Esophagus muscularis mucosa (tissue), 4 donors: ENCODE results near the gene PLPPR2. TPM values are rescaled to one million over a fixed set of nuclear protein-coding genes. Genes with fewer than 3 reads are reported as not detected.

Experiments
- DNase-seq: peaks from one replicate; pipeline ENCODE4 v3.0.0-alpha.2; 2017; ENCODE audit errors: extremely low spot score
- H3K27ac ChIP-seq, 4 donors: fragments of 200-600 bp; sonication (generic); replicated peaks in 1 of 4; 1 replicate in 3 of 4; 2 replicates in 1 of 4; pipeline ENCODE4 v1.5.1; 2016 to 2019; ENCODE audit warnings: mild to moderate bottlenecking in 1 of 4
- H3K27me3 ChIP-seq, 4 donors: fragments of 200-600 bp; sonication (generic); one replicate each; pipeline versions ENCODE4 v1.5.1 to v1.6.0; 2016 to 2019
- H3K36me3 ChIP-seq, 4 donors: fragments of 200-600 bp; sonication (generic); one replicate each; pipeline ENCODE4 v1.5.1; 2016 to 2019
- H3K4me1 ChIP-seq, 4 donors: fragments of 200-600 bp; sonication (generic); one replicate each; pipeline ENCODE4 v1.5.1; 2016 to 2019
- H3K4me3 ChIP-seq, 4 donors: fragments of 200-600 bp; sonication (generic); 1 replicate in 2 of 4; 2 replicates in 2 of 4; pipeline ENCODE4 v1.5.1; 2016 to 2019; ENCODE audit warnings: mild to moderate bottlenecking in 4 of 4, moderate library complexity in 1 of 4
- H3K9me3 ChIP-seq, 4 donors: fragments of 200-600 bp; sonication (generic); 1 replicate in 3 of 4; 2 replicates in 1 of 4; pipeline ENCODE4 v1.5.1; 2016 to 2019
- EP300 ChIP-seq: sonication (generic); formaldehyde crosslinking; IDR thresholded peaks from one replicate; pipeline ENCODE4 v1.6.1; 2017; ENCODE audit warnings: antibody characterized with exemption
- POLR2A ChIP-seq: fragments of 450-650 bp; IDR thresholded peaks from one replicate; pipeline ENCODE4 v1.6.1; 2017; ENCODE audit warnings: antibody characterized with exemption, moderate library complexity, mild to moderate bottlenecking, low read depth
- POLR2AphosphoS5 ChIP-seq, 2 donors: sonication (generic); formaldehyde crosslinking; IDR thresholded peaks; one replicate each; pipeline ENCODE4 v1.6.1; 2017; ENCODE audit warnings: antibody characterized with exemption in 2 of 2
- WGBS: methylation state at CpG from one replicate; pipeline ENCODE4 v1.1.5; 2018; 5-methylcytosine and 5-hydroxymethylcytosine counted together
- intact Hi-C: fragments of 100-400 bp; cut with DNase I; formaldehyde crosslinking; loops from one replicate; pipeline ENCODE4 v1.15.1; 2023
- total RNA-seq, 4 donors: library from RNA; depleted of rRNA; stranded (reverse); fragments of >200 nt; gene quantifications; one replicate each; pipeline versions ENCODE4 v1.1.0 to v1.2.1, GENCODE V29; 2016
- TF ChIP-seq, protein P1 (sequence below), 3 experiments: fragments of 200-600 bp in 2 of 3; fragments of 450-650 bp in 1 of 3; sonication (generic) in 2 of 3; IDR thresholded peaks; one replicate each; pipeline ENCODE4 v1.5.1; 2017 to 2019; ENCODE audit warnings: antibody characterized with exemption in 3 of 3, mild to moderate bottlenecking in 2 of 3, moderate library complexity in 1 of 3

Gene PLPPR2
- total RNA-seq, 4 donors from 2014 or later = 32.0 to 49.8 (median 37.5) TPM

DNA sequence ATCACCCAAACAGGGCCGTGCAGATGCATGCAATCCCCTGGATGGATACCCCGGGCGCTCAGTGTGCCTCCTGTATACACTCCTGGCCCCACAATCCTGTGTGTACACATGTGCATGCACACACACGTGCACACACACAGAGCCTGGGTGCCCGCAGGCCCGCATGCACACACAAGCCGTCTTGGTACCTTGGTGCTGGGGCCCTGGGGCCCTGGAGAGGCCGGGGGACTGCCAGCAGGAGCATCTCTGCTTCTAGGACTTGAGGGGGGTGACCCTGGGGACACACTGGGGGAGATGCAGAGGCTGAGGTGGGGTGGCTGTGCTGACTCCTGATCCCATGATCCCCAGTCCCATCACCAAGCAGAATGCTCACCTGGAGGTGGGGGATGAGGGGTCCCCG, 44.4 kb downstream of the PLPPR2 start:
- no peak overlapping the region for H3K4me3 ChIP-seq
- no peak for DNase-seq
- peaks cover 0 to 10% (median 0%) of the 10 kb centered on the region in 4 donors for H3K27me3 ChIP-seq
- WGBS = 90% methylated on average over 5 of the region's 9 CpGs
- no peaks in the 10 kb centered on the region for H3K9me3 ChIP-seq
- intact Hi-C loops = no loop called here
- TF ChIP-seq POLR2A (no peak), POLR2AphosphoS5 (IDR thresholded peaks at IDR 0.05) (no peak), EP300 (no peak)
- TF ChIP-seq, protein P1, sequence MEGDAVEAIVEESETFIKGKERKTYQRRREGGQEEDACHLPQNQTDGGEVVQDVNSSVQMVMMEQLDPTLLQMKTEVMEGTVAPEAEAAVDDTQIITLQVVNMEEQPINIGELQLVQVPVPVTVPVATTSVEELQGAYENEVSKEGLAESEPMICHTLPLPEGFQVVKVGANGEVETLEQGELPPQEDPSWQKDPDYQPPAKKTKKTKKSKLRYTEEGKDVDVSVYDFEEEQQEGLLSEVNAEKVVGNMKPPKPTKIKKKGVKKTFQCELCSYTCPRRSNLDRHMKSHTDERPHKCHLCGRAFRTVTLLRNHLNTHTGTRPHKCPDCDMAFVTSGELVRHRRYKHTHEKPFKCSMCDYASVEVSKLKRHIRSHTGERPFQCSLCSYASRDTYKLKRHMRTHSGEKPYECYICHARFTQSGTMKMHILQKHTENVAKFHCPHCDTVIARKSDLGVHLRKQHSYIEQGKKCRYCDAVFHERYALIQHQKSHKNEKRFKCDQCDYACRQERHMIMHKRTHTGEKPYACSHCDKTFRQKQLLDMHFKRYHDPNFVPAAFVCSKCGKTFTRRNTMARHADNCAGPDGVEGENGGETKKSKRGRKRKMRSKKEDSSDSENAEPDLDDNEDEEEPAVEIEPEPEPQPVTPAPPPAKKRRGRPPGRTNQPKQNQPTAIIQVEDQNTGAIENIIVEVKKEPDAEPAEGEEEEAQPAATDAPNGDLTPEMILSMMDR (IDR thresholded peaks at IDR 0.05) = no peak
- no peak overlapping the region for H3K27ac ChIP-seq
- H3K36me3 ChIP-seq = peaks cover 0 to 11% (median 0%) of the 10 kb centered on the region in 4 donors
- no peaks in the 10 kb centered on the region for H3K4me1 ChIP-seq

DNA sequence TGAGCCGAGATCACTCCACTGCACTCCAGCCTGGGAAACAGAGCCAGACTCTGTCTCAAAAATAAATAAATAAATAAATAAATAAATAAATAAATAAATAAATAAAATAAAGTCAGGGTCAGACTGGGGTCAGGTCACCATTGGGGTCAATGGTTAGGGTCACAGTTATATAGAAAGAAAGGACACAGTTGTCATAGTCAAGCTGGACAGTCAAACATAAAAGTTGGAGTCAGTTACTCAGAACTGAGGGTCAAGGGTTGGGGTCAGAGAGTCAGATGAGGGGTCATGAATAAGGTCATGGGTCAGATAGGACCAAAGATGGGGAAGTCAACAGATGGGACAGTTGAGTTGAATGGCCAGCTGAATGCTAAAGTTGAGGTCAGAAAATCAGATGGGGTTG, 45.6 kb downstream of the PLPPR2 start:
- H3K4me3 ChIP-seq = no peak overlapping the region
- no peak for DNase-seq
- WGBS = 77% methylated on average over 1 of the region's 1 CpG
- H3K27me3 ChIP-seq = peaks cover 0 to 10% (median 0%) of the 10 kb centered on the region in 4 donors
- H3K9me3 ChIP-seq = no peaks in the 10 kb centered on the region
- no peak overlapping the region for H3K27ac ChIP-seq
- TF ChIP-seq POLR2AphosphoS5 (IDR thresholded peaks at IDR 0.05) (no peak), EP300 (no peak), POLR2A (no peak)
- TF ChIP-seq, protein P1 (IDR thresholded peaks at IDR 0.05) = no peak
- peaks cover 0 to 11% (median 0%) of the 10 kb centered on the region in 4 donors for H3K36me3 ChIP-seq
- intact Hi-C loops = no loop called here
- no peaks in the 10 kb centered on the region for H3K4me1 ChIP-seq

DNA sequence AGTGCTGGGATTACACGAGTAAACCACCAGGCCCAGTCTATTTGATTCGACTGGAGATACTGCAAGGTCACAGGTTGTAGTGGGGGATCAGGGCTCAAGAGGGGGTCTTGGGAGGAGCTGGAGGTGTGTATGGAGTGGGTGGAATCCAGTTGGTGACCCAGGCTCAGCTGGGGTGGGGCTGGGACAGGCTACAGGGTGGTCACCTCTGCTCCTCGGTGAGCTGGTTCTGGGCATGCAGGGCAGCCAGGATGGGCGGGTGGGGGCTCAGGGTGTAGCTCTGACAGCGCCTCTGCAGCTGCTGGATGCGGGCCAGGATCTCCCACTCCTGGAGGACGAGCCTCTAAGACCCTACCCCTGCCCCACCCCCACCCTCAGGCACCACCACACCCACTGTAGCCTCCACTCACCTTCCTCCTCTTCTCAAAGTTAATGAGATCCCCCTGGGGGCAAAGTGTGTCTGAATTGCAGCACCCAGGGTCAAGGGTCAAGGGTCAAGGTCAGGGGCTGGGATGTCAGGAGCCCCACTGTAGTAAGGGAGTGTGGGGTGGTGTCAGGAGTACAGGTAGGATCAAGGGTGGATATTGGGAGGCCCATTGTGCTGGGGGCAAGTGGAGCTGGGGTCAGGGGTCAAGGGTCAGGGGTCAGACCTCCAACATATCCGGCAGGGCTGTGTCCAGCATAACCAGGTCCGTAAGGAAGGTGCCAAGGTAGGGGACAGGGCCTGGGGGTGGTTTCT, 46.7 kb downstream of the PLPPR2 start:
- 73% methylated on average over 9 of the region's 9 CpGs for WGBS
- no peaks in the 10 kb centered on the region for H3K9me3 ChIP-seq
- peaks cover 0 to 6% (median 6%) of the 10 kb centered on the region in 4 donors for H3K4me1 ChIP-seq
- TF ChIP-seq POLR2A = no peak
- TF ChIP-seq POLR2AphosphoS5 (IDR thresholded peaks at IDR 0.05) = no peak
- no peak for TF ChIP-seq EP300
- TF ChIP-seq, protein P1 (IDR thresholded peaks at IDR 0.05) = no peak
- peaks cover 0 to 18% (median 0%) of the 10 kb centered on the region in 4 donors for H3K27me3 ChIP-seq
- no peak for DNase-seq
- H3K36me3 ChIP-seq = peaks cover 0 to 11% (median 0%) of the 10 kb centered on the region in 4 donors
- H3K4me3 ChIP-seq = no peak overlapping the region
- H3K27ac ChIP-seq = no peak overlapping the region
- intact Hi-C loops = no loop called here

DNA sequence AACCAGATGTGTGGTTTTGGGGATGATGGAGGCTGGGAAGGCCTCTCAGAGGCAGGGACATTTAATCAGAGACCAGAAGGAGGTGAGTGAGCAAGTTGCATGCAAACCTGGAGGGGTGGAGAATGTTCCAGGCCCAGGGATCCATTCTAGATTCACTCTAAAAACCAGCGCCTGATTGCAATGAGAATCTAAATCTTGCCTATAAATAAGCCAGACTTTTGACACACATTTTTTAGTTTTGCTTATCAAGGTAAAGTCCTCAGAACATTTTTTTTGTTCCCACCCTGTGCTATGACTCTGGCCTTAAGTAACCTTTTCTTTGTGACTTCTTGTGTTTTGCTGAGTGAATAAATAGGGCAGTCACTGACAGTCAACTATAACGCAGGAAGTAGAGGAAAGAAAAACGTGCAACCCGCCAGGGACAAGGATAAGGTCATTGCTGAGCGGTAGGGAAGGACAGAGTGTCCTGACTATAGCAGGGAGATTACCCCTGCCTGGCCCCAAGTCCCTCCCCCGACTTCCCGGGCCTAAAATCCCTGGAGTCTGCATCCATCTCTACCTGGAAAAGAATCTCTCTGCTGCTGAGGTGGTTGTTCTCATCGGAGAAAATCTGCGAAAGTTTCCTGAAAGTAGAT, 49.5 kb downstream of the PLPPR2 start:
- intact Hi-C loops = no loop called here
- H3K4me3 ChIP-seq = no peak overlapping the region
- peaks cover 0 to 37% (median 0%) of the 10 kb centered on the region in 4 donors for H3K27me3 ChIP-seq
- WGBS = 63% methylated on average over 9 of the region's 9 CpGs
- H3K36me3 ChIP-seq = peaks cover 0 to 3% (median 0%) of the 10 kb centered on the region in 4 donors
- TF ChIP-seq, protein P1 (IDR thresholded peaks at IDR 0.05) = no peak
- TF ChIP-seq EP300 (no peak), POLR2A (no peak), POLR2AphosphoS5 (IDR thresholded peaks at IDR 0.05) (no peak)
- no peak for DNase-seq
- no peak overlapping the region for H3K27ac ChIP-seq
- H3K4me1 ChIP-seq = peaks cover 0 to 6% (median 6%) of the 10 kb centered on the region in 4 donors
- no peaks in the 10 kb centered on the region for H3K9me3 ChIP-seq
